ENCODE data around the gene FBXO10. TPM values are rescaled to one million over a fixed set of nuclear protein-coding genes. Genes with fewer than 3 reads are reported as not detected.
"Not testable (repeated sequence)": the region's sequence is repeated elsewhere in the genome, so short reads cannot be mapped to it uniquely, and the experiment has no call there.

FBXO10 gene
- total RNA-seq: 9.5 TPM

DNA sequence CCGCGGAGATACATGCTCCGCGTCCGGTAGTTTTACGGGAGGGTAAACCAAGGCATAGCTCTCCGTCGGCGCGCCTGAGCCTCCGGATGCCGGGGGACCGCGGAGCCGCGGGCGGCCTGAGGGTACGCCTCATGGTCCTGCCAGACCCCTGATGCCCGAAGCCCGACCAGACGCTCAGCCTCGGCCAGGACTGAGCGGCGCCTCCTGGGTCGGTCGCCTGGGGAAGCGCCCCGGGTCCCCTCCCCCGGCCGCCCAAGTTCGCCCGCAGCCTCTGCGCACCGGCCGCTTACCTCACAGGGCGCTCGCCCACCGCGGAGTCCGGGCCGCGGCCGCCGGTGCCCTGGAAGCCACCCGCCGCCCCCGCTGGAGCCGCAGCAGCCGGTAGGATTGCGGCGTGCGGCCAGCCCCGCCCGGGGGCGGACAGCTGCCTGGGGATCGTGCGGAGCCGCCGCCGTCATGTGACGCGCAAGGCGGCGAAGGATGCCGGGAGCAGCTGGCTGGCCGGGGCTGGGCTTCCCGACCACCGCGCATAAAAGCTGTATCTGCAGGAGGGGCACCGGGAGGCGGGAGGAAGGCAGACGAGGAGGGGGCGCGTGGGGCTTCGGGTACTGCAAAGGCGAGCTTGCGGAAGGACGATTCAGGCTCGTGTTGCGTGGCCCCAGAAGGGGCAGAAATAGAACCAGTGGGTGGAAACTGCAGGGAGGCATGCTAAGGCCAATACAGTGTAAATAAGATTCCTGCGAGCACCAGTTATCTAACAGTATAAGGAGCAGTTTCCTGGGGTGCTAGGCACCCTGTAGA, at the start of gene FBXO10:
TSS of gene FBXO10 (minus strand) at position 460 of the 801 bp plus-strand sequence. CDS start 34,612 bp downstream, outside the sequence.
- peak; percentile 63 for DNase-seq (ENCODE audit: low spot score)

DNA sequence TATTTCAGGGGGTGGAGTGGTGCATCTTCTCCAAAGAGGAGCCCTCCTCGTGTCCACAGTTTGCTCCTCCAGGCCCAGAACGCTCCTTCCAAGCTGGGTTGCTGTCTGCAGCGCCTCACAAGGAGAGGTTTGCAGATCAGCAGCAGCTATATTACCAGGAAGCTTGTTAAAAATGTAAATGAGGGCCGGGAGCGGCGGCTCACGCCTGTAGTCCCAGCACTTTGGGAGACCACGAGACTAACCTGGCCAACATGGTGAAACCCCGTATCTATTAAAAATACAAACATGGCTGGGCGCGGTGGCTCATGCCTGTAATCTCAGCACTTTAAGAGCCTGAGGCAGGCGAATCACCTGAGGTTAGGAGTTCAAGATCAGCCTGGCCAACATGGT, 49.6 kb upstream of the FBXO10 start:
- no peak for DNase-seq (ENCODE audit: low spot score)

GRCh38 chr9:37625036-37625757, 49.0 kb upstream of the FBXO10 start:
- no peak for DNase-seq (ENCODE audit: low spot score)

- DNase-seq (ENCODE audit: low spot score): no peak
Measured at GRCh38 chr9:37624073-37624472, 47.9 kb upstream of the FBXO10 start.

DNA sequence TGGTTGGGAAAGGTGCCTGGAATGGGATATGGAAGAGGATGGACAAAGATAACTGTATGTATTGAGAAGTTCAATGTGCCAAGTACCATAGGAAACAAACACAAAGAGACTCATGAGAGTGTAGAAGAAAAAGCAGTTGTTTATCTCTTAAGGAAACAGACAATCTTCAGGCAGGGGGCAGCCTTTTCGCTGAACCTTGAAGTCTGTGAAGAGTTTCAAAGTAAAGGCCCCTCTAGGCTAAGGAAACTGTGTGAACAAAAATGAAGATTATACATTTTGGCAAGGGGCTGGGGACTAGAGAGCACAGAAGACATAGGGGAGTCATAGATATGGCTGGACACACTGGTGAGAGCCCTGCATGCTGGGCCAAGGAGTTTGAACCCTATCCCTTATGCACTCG, 47.1 kb upstream of the FBXO10 start:
- no peak for DNase-seq (ENCODE audit: low spot score)

GRCh38 chr9:37622462-37622861, 46.3 kb upstream of the FBXO10 start:
- no peak for DNase-seq (ENCODE audit: low spot score)

DNA sequence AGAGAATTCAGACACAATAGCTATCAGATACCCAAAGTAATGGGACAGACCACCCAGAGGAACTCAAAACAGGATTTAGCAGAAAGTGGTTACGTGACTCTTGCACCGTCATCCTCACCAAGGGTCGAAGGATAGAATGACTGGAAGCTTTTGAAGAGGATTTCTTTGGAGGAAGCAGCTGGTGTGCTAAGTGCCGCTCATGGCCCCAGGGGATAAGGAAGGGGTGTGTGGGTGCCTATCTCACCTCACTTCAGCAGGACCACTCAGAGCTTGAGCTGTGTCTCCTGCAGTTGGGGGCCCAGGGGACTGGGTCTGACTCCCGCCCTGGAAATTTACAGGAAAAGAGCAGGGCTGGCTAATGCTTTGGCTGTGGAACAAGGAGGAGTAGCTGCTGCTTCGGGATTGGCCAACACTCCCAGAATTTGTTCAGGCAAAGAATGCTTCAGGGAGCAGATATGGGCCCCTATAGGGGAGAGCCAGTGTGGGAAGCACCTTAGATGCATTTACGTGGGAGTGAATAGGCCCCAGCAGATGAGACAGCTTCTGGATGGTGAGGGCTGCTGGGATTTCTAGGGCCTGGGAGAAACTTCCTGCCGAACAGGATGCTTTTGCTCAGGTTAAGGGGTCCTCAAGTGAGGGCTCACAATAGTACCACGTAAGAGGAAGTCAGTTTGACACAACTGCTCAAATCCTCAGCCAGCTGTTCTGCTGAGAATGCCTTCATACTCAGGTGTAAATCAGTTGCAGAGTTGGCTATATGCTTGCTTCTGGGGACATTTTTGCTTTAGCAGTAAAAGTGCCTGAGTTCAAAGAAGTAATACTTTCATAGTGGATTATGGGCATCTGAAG, 45.3 kb upstream of the FBXO10 start:
- no peak for DNase-seq (ENCODE audit: low spot score)

DNA sequence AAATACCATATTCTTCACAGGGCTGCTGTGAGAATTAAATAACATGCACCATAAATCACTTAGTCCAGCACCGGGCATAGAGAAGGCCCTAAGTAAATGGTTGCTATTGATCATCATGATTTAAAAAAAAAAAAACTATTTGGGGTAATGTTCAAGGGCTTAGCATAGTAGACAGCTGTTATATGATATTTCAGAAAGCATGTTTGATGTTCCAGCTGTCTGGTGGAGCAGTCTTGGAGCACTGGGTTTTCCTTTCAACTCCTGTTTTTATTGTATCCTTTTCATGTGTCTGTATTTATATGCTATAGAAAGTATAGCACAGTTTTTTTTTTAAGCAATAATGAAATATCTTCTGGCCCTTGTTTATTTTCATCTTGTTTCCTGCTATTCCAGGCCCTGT, 44.2 kb upstream of the FBXO10 start:
- no peak for DNase-seq (ENCODE audit: low spot score)

DNA sequence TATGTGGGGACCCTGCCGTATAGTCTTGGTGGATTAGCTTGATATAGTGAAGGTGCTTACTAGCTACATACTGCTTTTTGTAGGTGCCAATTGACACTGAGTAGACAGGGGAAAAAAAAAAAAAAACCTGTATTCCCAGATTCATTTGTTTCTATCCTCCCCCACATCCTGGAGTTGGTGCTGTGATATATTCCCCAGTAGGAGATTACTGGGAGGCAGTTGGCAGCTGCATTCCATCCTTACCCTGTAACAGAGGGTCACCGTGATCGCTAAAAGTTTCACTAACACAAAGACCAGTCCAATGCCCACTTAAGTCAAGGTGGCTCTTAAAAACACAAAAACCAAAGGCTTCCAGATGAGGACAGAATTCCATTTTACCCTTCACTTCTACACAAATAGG, 43.6 kb upstream of the FBXO10 start:
- no peak for DNase-seq (ENCODE audit: low spot score)

DNA sequence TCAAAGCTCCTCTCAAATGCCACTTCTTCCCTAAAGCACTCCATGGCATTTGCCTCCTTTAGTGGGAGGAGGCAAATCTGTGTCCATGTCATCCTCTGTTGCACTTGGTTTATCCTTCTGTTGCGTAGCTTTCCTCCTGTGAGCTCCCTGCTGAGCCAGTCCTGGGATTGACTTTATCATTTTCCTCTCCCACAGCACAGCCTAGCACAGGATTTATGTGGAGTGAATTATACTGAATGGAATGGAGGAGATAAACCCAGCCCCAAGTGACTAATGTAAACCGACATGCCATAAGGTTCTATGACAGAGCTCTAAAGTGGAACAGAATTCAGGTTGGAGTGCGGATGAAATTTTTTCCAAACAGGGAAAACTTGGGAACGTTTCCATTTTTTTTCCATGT, 42.6 kb upstream of the FBXO10 start:
- no peak for DNase-seq (ENCODE audit: low spot score)

DNA sequence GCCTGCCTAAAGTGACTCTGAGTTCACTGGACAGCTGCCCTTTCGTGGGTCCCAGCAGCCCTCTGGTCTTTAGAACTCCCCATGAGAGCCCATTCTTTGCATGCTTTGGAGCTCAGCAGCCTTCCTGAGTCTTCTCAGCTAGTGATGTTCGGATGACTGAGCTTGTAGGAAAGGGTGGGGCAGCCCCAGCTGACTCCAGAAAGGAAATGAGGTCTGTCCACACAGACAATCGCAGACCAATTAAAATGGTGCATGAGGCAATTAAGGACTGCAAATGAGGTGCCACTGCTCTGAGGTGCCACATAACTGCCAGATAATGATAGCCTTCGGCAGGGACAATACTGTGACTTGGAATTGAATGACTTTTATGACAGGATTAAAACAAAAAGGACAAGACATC, 41.7 kb upstream of the FBXO10 start:
- DNase-seq (ENCODE audit: low spot score): no peak

- no peak for DNase-seq (ENCODE audit: low spot score)
Measured at GRCh38 chr9:37617161-37617560, 41.0 kb upstream of the FBXO10 start.

GRCh38 chr9:37611961-37612360, 35.8 kb upstream of the FBXO10 start:
- no peak for DNase-seq (ENCODE audit: low spot score)

DNA sequence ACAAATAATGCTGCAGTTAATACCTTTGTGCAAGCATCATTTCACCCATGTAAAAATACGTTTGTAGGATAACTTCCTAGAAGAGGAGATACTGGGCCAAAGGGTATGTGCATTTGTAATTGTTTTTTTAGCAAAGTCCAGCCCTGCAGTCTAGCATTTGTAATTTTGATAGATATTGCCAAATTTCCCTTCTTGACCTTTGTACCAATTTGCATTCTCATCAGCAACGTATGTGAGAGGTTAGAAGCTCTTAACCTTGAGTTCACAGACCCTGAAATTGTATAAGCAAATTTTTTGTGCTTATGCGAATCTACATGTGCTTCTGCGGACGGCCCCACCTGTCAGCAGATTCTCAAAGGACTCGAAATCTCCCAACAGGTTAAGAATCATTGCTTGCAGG, 34.8 kb upstream of the FBXO10 start:
- DNase-seq (ENCODE audit: low spot score): no peak

DNA sequence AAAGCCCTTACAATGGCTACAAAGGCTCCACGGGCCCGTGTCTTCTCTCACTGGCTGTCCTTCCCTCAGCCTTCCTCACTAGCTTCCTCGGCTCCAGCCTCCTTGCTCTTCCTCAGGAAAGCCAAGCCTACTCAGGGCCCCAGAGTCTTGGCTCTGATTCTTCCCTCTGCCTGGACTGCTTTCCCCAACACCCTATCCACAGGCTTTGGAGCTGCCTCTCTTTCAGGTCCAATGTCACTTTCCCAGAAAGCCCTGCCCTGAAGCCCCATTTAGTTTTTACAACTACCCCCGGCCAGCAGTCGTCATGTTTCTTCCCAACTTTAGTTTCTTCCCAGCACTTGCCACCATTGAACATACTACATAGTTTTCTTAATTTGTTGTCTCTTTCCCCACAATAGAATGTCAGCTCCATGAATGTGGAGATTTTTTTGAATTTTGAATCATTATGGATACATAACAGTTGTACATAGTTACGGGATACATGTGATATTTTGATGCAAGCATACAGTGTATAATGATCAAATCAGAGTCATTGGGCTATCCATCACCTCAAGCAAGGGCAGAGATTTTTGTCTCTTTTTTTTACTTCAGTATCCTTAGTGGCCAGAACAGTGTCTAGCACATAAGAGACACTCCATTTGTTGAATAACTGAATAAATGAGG, 33.7 kb upstream of the FBXO10 start:
- no peak for DNase-seq (ENCODE audit: low spot score)

DNA sequence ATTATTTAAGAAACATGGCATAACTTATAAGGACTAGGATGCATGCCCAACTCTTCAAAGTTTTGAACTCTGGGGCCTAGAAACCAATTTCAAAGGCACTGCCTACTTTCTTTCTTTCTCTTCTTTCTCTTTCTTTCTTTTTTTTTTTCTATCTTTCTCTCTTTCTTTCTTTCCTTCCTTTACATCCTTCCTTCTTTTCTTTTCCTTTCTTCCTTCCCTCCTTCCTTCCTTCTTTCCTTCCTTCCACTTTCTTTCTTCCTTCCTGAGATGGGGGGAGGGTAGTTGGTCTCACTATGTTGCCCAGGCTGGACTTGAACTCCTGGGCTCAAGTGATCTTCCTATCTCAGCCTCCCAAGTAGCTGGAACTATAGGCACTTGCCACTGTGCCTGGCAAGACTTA, 32.1 kb upstream of the FBXO10 start:
- no peak for DNase-seq (ENCODE audit: low spot score)

DNA sequence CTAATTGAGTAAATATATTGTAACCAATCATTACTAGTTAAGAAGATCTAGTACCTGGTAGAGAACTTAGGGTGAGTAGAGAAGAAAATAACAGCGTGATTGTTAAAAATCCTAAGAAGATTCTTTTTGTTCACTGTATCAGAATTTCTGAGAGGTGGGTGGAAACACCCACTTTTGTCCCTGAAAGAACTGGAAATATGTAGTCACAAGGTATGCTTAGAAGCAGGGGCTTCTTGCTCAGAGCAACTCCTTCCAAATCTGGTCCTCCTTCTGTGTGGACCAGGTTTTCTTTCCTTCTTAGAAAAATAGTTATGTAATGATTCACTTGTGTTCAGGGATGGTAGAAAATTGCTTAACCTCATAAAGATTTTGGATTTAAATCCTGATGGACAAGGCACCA, 28.1 kb upstream of the FBXO10 start:
- DNase-seq (ENCODE audit: low spot score): no peak

DNA sequence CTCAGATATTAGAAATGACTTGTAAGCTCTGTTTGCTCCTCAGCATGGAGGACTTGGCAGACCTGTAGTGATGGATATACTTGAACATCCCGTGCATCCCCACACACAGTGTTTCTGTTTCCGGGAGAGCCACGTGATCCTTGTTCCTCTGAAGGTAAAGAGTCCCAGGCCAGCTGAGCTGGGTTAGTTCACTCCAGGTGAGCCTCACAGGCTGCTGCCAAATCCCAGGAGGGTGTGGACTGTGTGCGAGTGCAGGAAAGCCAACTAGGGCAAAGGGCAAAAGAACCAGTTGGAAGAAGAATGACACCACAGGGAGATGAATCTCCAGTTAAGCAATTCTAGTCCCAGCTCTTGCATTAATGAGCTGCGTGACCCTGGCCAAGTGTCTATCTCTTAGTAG, 26.6 kb upstream of the FBXO10 start:
- DNase-seq (ENCODE audit: low spot score): peak; percentile 91

GRCh38 chr9:37602061-37602460, 25.9 kb upstream of the FBXO10 start:
- DNase-seq (ENCODE audit: low spot score): not testable (repeated sequence)

DNA sequence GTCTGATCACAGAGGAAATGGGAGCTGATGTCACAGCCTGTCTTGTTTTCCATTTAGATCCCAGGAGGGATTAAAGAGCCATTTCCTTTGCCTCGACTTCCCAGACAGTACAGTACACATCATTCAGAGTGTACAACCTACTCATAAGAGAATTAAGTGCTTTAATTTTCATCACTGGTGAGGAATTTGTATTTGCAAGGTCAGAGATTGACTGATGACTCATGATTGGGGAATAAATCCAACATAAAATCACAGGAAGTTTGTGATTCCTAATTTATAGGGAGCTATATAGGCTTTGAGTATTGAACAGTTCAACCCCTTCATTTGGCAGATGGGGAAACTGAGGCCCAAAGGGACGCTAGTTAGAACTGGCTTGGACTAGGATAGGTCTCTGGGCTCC, 20.3 kb upstream of the FBXO10 start:
- no peak for DNase-seq (ENCODE audit: low spot score)

- no peak for DNase-seq (ENCODE audit: low spot score)
Measured at GRCh38 chr9:37593883-37594448, 17.8 kb upstream of the FBXO10 start.
